ENCODE results near the gene GABRA5. TPM values are rescaled to one million over a fixed set of nuclear protein-coding genes. Genes with fewer than 3 reads are reported as not detected.
A peak's percentile ranks its signal among the peaks of the same experiment; 100 is the strongest.
"Not testable (repeated sequence)": the region's sequence is repeated elsewhere in the genome, so short reads cannot be mapped to it uniquely, and the experiment has no call there.

GABRA5 gene
- total RNA-seq, result 0.54 and 0.61 TPM in 2 replicates
- long read RNA-seq, result 0 reads

GRCh38 chr15:26866298-26867199, at the start of gene GABRA5:
Gene GABRA5, plus strand, starts transcription at chr15:26867062. Its CDS starts 2,187 bp downstream, at chr15:26869249.
- Mint-ChIP-seq H3K9me3 (no peaks in the 10 kb centered on the region), H3K27ac (ENCODE audit: unreplicated experiment) (no peak within 1 kb of the TSS), H3K27me3 (ENCODE audit: low read depth) (peaks cover 57% of the 10 kb centered on the region), H3K4me1 (peaks cover 3% of the 10 kb centered on the region), H3K36me3 (ENCODE audit: low read depth) (no peaks in the 10 kb centered on the region), H3K4me3 (peak within 1 kb of the TSS; percentile 67)
- TF ChIP-seq CTCF (conservative IDR thresholded peaks at IDR 0.05), result peak; percentile 54
- DNase-seq (ENCODE audit: low read depth, low spot score), result peak; percentile 53

GRCh38 chr15:26831191-26831590, 35.7 kb upstream of the GABRA5 start:
- H3K4me3 Mint-ChIP-seq; DNase-seq (ENCODE audit: low read depth, low spot score); H3K27ac Mint-ChIP-seq (ENCODE audit: unreplicated experiment); H3K36me3 Mint-ChIP-seq (ENCODE audit: low read depth); H3K4me1 Mint-ChIP-seq; H3K9me3 Mint-ChIP-seq; H3K27me3 Mint-ChIP-seq (ENCODE audit: low read depth): not testable (repeated sequence)

GRCh38 chr15:26831951-26832350, 34.9 kb upstream of the GABRA5 start:
- Mint-ChIP-seq H3K36me3 (ENCODE audit: low read depth) (no peaks in the 10 kb centered on the region), H3K9me3 (peaks cover 14% of the 10 kb centered on the region)

GRCh38 chr15:26838742-26839460, 28.0 kb upstream of the GABRA5 start:
- Mint-ChIP-seq H3K9me3 (peaks cover 20% of the 10 kb centered on the region), H3K27me3 (ENCODE audit: low read depth) (peaks cover 3% of the 10 kb centered on the region), H3K4me1 (no peaks in the 10 kb centered on the region), H3K4me3 (no peak overlapping the region), H3K36me3 (ENCODE audit: low read depth) (peaks cover 5% of the 10 kb centered on the region), H3K27ac (ENCODE audit: unreplicated experiment) (no peak overlapping the region)
- peak; percentile 69 for TF ChIP-seq CTCF (conservative IDR thresholded peaks at IDR 0.05)
- peak; percentile 18 for DNase-seq (ENCODE audit: low read depth, low spot score)

More at GRCh38 chr15:26831951-26832350, 34.9 kb upstream of the GABRA5 start:
- H3K4me1 Mint-ChIP-seq, result no peaks in the 10 kb centered on the region
- TF ChIP-seq CTCF (conservative IDR thresholded peaks at IDR 0.05), result no peak
- no peak for DNase-seq (ENCODE audit: low read depth, low spot score)
- no peaks in the 10 kb centered on the region for H3K27me3 Mint-ChIP-seq (ENCODE audit: low read depth)
- H3K27ac Mint-ChIP-seq (ENCODE audit: unreplicated experiment), result no peak overlapping the region
- no peak overlapping the region for H3K4me3 Mint-ChIP-seq

GRCh38 chr15:26841514-26841913, 25.3 kb upstream of the GABRA5 start:
- Mint-ChIP-seq H3K4me3 (no peak overlapping the region), H3K27ac (ENCODE audit: unreplicated experiment) (no peak overlapping the region)
- no peak for DNase-seq (ENCODE audit: low read depth, low spot score)

More at GRCh38 chr15:26841514-26841913, 25.3 kb upstream of the GABRA5 start:
- TF ChIP-seq CTCF (conservative IDR thresholded peaks at IDR 0.05), result no peak
- Mint-ChIP-seq H3K36me3 (ENCODE audit: low read depth) (peaks cover 5% of the 10 kb centered on the region), H3K4me1 (no peaks in the 10 kb centered on the region), H3K27me3 (ENCODE audit: low read depth) (peaks cover 3% of the 10 kb centered on the region), H3K9me3 (peaks cover 17% of the 10 kb centered on the region)

Data from neural crest cell (in vitro differentiated cells).